Liver (tissue), 9 donors: Measurements from ENCODE around the gene CXCL17. TPM values are rescaled to one million over a fixed set of nuclear protein-coding genes. Genes with fewer than 3 reads are reported as not detected.
"Not testable (repeated sequence)": the region's sequence is repeated elsewhere in the genome, so short reads cannot be mapped to it uniquely, and the experiment has no call there.

Experiments used
- DNase-seq: peaks from one replicate; pipeline ENCODE4 v3.0.0-alpha.2; 2017; ENCODE audit warnings: low spot score
- H3K27ac ChIP-seq, 2 donors: one replicate each; pipeline ENCODE4 v1.7.0; 2013; ENCODE audit warnings: inconsistent platforms in 2 of 2, low read length in 2 of 2, control low read depth in 1 of 2, low read depth in 1 of 2, mild to moderate bottlenecking in 1 of 2
- H3K27me3 ChIP-seq, 4 donors: one replicate each; pipeline versions ENCODE4 v1.6.1 to v1.7.0; 2013; ENCODE audit warnings: low read length in 3 of 4, inconsistent platforms in 1 of 4, mild to moderate bottlenecking in 1 of 4, moderate library complexity in 1 of 4; ENCODE audit not compliant: control insufficient read depth in 4 of 4, insufficient read depth in 4 of 4
- H3K36me3 ChIP-seq, 4 donors: one replicate each; pipeline versions ENCODE4 v1.6.1 to v1.7.0; 2013; ENCODE audit warnings: low read length in 3 of 4, mild to moderate bottlenecking in 3 of 4, low read depth in 1 of 4, moderate library complexity in 1 of 4; ENCODE audit not compliant: control insufficient read depth in 4 of 4, insufficient read depth in 3 of 4
- H3K4me1 ChIP-seq, 4 donors: one replicate each; pipeline versions ENCODE4 v1.6.1 to v1.7.0; 2013; ENCODE audit warnings: low read length in 3 of 4, mild to moderate bottlenecking in 3 of 4, moderate library complexity in 1 of 4; ENCODE audit not compliant: control insufficient read depth in 4 of 4, insufficient read depth in 4 of 4
- H3K4me3 ChIP-seq, 3 donors: one replicate each; pipeline versions ENCODE4 v1.6.1 to v1.7.0; 2013; ENCODE audit warnings: low read length in 3 of 3, control low read depth in 1 of 3, low read depth in 1 of 3, mild to moderate bottlenecking in 1 of 3
- H3K9ac ChIP-seq, 2 donors: one replicate each; pipeline ENCODE4 v1.7.0; 2013; ENCODE audit warnings: low read length in 2 of 2, mild to moderate bottlenecking in 2 of 2, moderate library complexity in 2 of 2, control low read depth in 1 of 2, low read depth in 1 of 2
- H3K9me3 ChIP-seq, 4 donors: one replicate each; pipeline versions ENCODE4 v1.6.1 to v1.7.0; 2013; ENCODE audit warnings: low read length in 3 of 4; ENCODE audit not compliant: control insufficient read depth in 4 of 4
- EGR1 ChIP-seq, 2 donors: IDR thresholded peaks; 2 replicates each; pipeline ENCODE4 v1.6.1; 2016 to 2018; ENCODE audit warnings: antibody characterized with exemption in 2 of 2, low read depth in 2 of 2
- FOXA1 ChIP-seq: IDR thresholded peaks from 2 replicates; pipeline ENCODE4 v1.6.1; 2016; ENCODE audit warnings: antibody characterized with exemption
- FOXA2 ChIP-seq: IDR thresholded peaks from 2 replicates; pipeline ENCODE4 v1.6.1; 2016; ENCODE audit warnings: antibody characterized with exemption
- GABPA ChIP-seq, 2 donors: IDR thresholded peaks in 1 of 2; conservative IDR thresholded peaks in 1 of 2; 2 replicates each; pipeline ENCODE4 v1.6.1; 2016; ENCODE audit warnings: antibody characterized with exemption in 2 of 2, mild to moderate bottlenecking in 1 of 2, moderate library complexity in 1 of 2
- HNF4A ChIP-seq, 2 donors: conservative IDR thresholded peaks; 2 replicates each; pipeline ENCODE4 v1.6.1; 2016; ENCODE audit warnings: antibody characterized with exemption in 2 of 2, mild to moderate bottlenecking in 2 of 2
- HNF4G ChIP-seq: IDR thresholded peaks from 2 replicates; pipeline ENCODE4 v1.6.1; 2016; ENCODE audit warnings: antibody characterized with exemption
- JUND ChIP-seq, 2 donors: IDR thresholded peaks; 2 replicates each; pipeline ENCODE4 v1.6.1; 2016; ENCODE audit warnings: antibody characterized with exemption in 2 of 2
- NR2F2 ChIP-seq: IDR thresholded peaks from 2 replicates; pipeline ENCODE4 v1.6.1; 2016; ENCODE audit warnings: antibody characterized with exemption
- RAD21 ChIP-seq, 2 donors: IDR thresholded peaks; 2 replicates each; pipeline ENCODE4 v1.6.1; 2016; ENCODE audit warnings: antibody characterized with exemption in 2 of 2, mild to moderate bottlenecking in 2 of 2
- RXRA ChIP-seq, 2 donors: IDR thresholded peaks; 2 replicates each; pipeline ENCODE4 v1.6.1; 2017 to 2018; ENCODE audit warnings: antibody characterized with exemption in 2 of 2, mild to moderate bottlenecking in 1 of 2
- SP1 ChIP-seq: IDR thresholded peaks from 2 replicates; pipeline ENCODE4 v1.6.1; 2018; ENCODE audit warnings: antibody characterized with exemption, mild to moderate bottlenecking
- TAF1 ChIP-seq: conservative IDR thresholded peaks from 2 replicates; pipeline ENCODE4 v1.6.1; 2016; ENCODE audit warnings: antibody characterized with exemption, mild to moderate bottlenecking
- YY1 ChIP-seq: IDR thresholded peaks from 2 replicates; pipeline ENCODE4 v1.6.1; 2016; ENCODE audit warnings: antibody characterized with exemption, mild to moderate bottlenecking
- WGBS: extraction: QIAGEN DNeasy Blood & Tissue Kit; methylation state at CpG from one replicate; pipeline ENCODE4 v1.1.7; 2013; 5-methylcytosine and 5-hydroxymethylcytosine counted together
- polyA plus RNA-seq, 2 donors: library from polyadenylated mRNA; stranded (reverse) in 1 of 2; unstranded in 1 of 2; fragments of 200-250 nt in 1 of 2; fragments of >200 nt in 1 of 2; fragmentation: Nextera tagmentation in 1 of 2; extraction: Ambion mirVana in 1 of 2; gene quantifications; one replicate each; pipeline versions ENCODE4 v1.2.1 to v1.2.3, GENCODE V29; 2013 to 2015
- total RNA-seq, 2 donors: library from RNA; depleted of rRNA; stranded (reverse); fragments of >200 nt; gene quantifications; one replicate each; pipeline ENCODE4 v1.2.3, GENCODE V29; 2014
- TF ChIP-seq, protein P1 (sequence below): IDR thresholded peaks from 2 replicates; pipeline ENCODE4 v1.6.1; 2016; ENCODE audit warnings: antibody characterized with exemption, mild to moderate bottlenecking
- TF ChIP-seq, protein P2 (sequence below): fragments of 150-350 bp; IDR thresholded peaks from 2 replicates; pipeline ENCODE4 v1.5.1; 2017; ENCODE audit warnings: improper control_type of control experiment, low read depth, low read length; ENCODE audit not compliant: missing input control
- TF ChIP-seq, protein P3 (sequence below): IDR thresholded peaks from 2 replicates; pipeline ENCODE4 v1.6.1; 2016; ENCODE audit warnings: antibody characterized with exemption
- TF ChIP-seq, protein P4 (sequence below): IDR thresholded peaks from 2 replicates; pipeline ENCODE4 v1.6.1; 2016; ENCODE audit warnings: antibody characterized with exemption
- TF ChIP-seq, protein P5 (sequence below): IDR thresholded peaks from 2 replicates; pipeline ENCODE4 v1.6.1; 2016; ENCODE audit warnings: antibody characterized with exemption
- donor health status: healthy.
- donor health status: healthy.
- donor health status: healthy.
- donor health status: healthy.
- donor health status: healthy.

The CXCL17 gene
- total and polyA plus RNA-seq, 4 donors = 0.10 to 0.93 TPM; not detected in 2

DNA sequence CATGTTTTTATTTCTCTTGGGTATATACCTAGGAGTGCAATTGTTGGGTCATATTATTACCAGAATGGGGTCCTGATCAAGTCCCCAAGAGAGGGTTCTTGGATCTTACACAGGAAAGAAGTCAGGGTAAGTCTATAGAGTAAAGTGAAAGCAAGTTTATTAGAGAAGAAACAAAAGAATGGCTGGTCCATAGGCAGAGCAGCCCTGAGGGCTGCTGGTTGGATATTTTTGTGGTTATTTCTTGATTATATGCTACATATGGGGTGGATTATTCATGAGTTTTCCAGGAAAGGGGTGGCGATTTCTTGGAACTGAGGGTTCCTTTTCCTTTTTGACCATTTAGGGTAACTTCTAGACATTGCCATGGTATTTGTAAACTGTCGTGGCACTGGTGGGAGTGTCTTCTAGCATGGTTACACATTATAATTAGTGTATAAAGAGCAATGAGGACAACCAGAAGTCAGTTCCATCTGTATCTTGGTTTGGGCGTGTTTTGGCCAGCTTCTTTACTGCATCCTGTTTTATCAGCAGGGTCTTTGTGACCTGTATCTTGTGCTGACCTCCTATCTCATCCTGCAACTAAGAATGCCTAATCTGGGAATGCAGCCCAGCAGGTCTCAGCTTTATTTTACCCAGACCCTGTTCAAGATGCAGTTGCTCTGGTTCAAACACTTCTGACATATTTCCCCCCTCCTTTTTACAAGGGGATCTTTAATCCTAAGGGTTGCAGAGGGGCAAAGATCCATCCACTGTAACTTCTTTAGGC lies 44.5 kb upstream of the CXCL17 start:
- Histone ChIP-seq H3K27ac (no peak overlapping the region), H3K4me1 (peaks cover 0 to 5% (median 0%) of the 10 kb centered on the region in 4 donors), H3K27me3 (no peaks in the 10 kb centered on the region), H3K36me3 (no peaks in the 10 kb centered on the region), H3K4me3 (no peak overlapping the region), H3K9me3 (no peaks in the 10 kb centered on the region), H3K9ac (no peak overlapping the region)
- TF ChIP-seq RXRA (IDR thresholded peaks at IDR 0.05) (no peak), NR2F2 (peak; percentile 66)
- DNase-seq = no peak
- WGBS = 84% methylated on average over 3 of the region's 3 CpGs

DNA sequence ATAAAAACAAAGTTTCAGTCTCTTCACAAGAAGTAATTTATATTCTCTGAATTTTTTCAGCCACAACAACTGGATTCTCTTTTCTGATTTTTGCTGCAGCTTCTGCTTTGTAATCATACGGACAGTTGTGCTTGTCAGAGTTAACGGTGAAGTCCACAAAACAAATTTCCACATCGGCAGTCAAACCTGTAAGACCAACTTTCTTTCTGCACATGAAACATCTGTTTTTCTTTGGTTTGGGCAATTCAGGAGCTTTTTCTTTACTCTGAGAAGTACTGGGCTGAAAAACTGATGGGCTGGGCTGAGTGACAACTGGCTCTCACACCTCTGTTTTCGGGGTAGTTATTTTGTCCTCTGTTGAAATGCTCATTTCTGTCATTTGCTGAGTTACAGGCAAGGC lies 42.3 kb upstream of the CXCL17 start:
- DNase-seq, H3K27ac ChIP-seq, H3K9ac ChIP-seq, H3K27me3 ChIP-seq, H3K9me3 ChIP-seq, H3K36me3 ChIP-seq: not testable (repeated sequence)
- Histone ChIP-seq H3K4me1 (peaks cover 4 to 14% (median 11%) of the 10 kb centered on the region in 4 donors), H3K4me3 (peak overlapping the region in 1 of 3 donors; percentile 11)
- 48% methylated on average over 4 of the region's 4 CpGs for WGBS

DNA sequence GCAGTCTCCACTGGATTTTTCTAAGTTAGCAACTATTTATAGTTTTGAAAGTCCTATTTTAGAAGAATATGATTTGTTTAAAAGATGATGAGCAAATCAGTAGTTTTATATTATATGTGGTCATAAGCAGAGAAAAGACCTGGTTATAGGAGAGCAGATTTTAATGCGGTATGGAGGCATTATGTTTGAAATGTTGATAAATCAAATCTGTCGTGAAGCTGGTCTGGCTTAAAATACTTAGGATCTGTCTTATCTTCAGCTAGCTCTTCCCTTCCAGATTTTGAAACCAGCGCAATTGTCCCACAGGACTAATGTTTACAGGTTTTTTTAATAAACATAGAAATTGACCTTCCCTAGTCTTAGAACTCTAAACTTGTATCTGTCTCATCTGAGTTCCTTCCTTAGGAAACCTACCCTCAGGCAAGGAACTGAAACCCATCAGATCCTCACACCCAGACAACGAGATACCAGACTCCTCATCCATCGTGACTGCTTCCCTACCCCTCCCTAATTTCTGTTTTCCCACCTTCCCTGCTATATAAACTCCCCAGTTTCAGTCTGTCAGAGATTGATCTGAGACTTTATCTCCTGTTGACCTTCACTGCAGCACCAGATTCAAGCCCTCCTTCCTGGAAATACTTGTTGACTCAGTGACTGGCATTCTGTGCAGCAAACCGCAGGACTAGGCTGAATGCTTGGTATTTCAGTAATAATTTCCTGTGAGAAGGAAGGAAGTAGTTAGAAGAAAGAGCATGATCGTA lies 37.8 kb upstream of the CXCL17 start:
- Histone ChIP-seq H3K9ac (no peak overlapping the region), H3K36me3 (no peaks in the 10 kb centered on the region), H3K4me1 (peaks cover 4 to 14% (median 8%) of the 10 kb centered on the region in 4 donors), H3K4me3 (no peak overlapping the region), H3K27ac (peak overlapping the region; percentile 9 to 68), H3K27me3 (no peaks in the 10 kb centered on the region), H3K9me3 (no peaks in the 10 kb centered on the region)
- TF ChIP-seq RAD21 (IDR thresholded peaks at IDR 0.05) (peak; percentile 14 to 20), NR2F2 (peak; percentile 71), SP1 (peak; percentile 63), HNF4G (no peak), GABPA (IDR thresholded peaks at IDR 0.05 in 1 of 2, conservative IDR thresholded peaks at IDR 0.05 in 1 of 2) (peak in 1 of 2 donors; percentile 21), FOXA2 (peak; percentile 92), TAF1 (no peak), FOXA1 (peak; percentile 86), JUND (IDR thresholded peaks at IDR 0.05) (peak in 1 of 2 donors; percentile 29), RXRA (IDR thresholded peaks at IDR 0.05) (peak; percentile 44 to 46), HNF4A (conservative IDR thresholded peaks at IDR 0.05) (peak; percentile 26 to 30), YY1 (no peak), EGR1 (IDR thresholded peaks at IDR 0.05; ENCODE audit: low read depth in 2 of 2) (peak in 1 of 2 donors; percentile 41)
- TF ChIP-seq, protein P1, sequence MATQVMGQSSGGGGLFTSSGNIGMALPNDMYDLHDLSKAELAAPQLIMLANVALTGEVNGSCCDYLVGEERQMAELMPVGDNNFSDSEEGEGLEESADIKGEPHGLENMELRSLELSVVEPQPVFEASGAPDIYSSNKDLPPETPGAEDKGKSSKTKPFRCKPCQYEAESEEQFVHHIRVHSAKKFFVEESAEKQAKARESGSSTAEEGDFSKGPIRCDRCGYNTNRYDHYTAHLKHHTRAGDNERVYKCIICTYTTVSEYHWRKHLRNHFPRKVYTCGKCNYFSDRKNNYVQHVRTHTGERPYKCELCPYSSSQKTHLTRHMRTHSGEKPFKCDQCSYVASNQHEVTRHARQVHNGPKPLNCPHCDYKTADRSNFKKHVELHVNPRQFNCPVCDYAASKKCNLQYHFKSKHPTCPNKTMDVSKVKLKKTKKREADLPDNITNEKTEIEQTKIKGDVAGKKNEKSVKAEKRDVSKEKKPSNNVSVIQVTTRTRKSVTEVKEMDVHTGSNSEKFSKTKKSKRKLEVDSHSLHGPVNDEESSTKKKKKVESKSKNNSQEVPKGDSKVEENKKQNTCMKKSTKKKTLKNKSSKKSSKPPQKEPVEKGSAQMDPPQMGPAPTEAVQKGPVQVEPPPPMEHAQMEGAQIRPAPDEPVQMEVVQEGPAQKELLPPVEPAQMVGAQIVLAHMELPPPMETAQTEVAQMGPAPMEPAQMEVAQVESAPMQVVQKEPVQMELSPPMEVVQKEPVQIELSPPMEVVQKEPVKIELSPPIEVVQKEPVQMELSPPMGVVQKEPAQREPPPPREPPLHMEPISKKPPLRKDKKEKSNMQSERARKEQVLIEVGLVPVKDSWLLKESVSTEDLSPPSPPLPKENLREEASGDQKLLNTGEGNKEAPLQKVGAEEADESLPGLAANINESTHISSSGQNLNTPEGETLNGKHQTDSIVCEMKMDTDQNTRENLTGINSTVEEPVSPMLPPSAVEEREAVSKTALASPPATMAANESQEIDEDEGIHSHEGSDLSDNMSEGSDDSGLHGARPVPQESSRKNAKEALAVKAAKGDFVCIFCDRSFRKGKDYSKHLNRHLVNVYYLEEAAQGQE = no peak
- TF ChIP-seq, protein P2, sequence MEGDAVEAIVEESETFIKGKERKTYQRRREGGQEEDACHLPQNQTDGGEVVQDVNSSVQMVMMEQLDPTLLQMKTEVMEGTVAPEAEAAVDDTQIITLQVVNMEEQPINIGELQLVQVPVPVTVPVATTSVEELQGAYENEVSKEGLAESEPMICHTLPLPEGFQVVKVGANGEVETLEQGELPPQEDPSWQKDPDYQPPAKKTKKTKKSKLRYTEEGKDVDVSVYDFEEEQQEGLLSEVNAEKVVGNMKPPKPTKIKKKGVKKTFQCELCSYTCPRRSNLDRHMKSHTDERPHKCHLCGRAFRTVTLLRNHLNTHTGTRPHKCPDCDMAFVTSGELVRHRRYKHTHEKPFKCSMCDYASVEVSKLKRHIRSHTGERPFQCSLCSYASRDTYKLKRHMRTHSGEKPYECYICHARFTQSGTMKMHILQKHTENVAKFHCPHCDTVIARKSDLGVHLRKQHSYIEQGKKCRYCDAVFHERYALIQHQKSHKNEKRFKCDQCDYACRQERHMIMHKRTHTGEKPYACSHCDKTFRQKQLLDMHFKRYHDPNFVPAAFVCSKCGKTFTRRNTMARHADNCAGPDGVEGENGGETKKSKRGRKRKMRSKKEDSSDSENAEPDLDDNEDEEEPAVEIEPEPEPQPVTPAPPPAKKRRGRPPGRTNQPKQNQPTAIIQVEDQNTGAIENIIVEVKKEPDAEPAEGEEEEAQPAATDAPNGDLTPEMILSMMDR = no peak
- TF ChIP-seq, protein P3, sequence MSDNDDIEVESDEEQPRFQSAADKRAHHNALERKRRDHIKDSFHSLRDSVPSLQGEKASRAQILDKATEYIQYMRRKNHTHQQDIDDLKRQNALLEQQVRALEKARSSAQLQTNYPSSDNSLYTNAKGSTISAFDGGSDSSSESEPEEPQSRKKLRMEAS = peak; percentile 46
- TF ChIP-seq, protein P4, sequence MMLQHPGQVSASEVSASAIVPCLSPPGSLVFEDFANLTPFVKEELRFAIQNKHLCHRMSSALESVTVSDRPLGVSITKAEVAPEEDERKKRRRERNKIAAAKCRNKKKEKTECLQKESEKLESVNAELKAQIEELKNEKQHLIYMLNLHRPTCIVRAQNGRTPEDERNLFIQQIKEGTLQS = no peak
- TF ChIP-seq, protein P5, sequence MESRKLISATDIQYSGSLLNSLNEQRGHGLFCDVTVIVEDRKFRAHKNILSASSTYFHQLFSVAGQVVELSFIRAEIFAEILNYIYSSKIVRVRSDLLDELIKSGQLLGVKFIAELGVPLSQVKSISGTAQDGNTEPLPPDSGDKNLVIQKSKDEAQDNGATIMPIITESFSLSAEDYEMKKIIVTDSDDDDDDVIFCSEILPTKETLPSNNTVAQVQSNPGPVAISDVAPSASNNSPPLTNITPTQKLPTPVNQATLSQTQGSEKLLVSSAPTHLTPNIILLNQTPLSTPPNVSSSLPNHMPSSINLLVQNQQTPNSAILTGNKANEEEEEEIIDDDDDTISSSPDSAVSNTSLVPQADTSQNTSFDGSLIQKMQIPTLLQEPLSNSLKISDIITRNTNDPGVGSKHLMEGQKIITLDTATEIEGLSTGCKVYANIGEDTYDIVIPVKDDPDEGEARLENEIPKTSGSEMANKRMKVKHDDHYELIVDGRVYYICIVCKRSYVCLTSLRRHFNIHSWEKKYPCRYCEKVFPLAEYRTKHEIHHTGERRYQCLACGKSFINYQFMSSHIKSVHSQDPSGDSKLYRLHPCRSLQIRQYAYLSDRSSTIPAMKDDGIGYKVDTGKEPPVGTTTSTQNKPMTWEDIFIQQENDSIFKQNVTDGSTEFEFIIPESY = peak; percentile 8
- WGBS = 41% methylated on average over 7 of the region's 7 CpGs
- DNase-seq = no peak
